SU-DHL-6 (cell line): Measurements from ENCODE around the gene LENG9.

Experiments
- H2AFZ ChIP-seq: fragments of 200-600 bp; sonication (generic); 2 replicates; pipeline ENCODE4 v1.6.1; 2014; ENCODE audit warnings: low read depth, mild to moderate bottlenecking, moderate library complexity, mixed read lengths, antibody characterized with exemption, low read length; ENCODE audit not compliant: severe bottlenecking
- H3F3A ChIP-seq: fragments of 200-600 bp; shearing (Covaris generic); 2 replicates; pipeline ENCODE4 v1.6.0; 2016; ENCODE audit warnings: antibody characterized with exemption, mild to moderate bottlenecking; ENCODE audit not compliant: insufficient read depth
- H3K27ac ChIP-seq: fragments of 200-600 bp; sonication (generic); 2 replicates; pipeline ENCODE4 v1.5.1; 2016; ENCODE audit warnings: low read depth, mild to moderate bottlenecking, low read length, moderate library complexity, mixed read lengths
- H3K27me3 ChIP-seq: fragments of 200-600 bp; sonication (generic), shearing (Covaris generic); 2 replicates; pipeline ENCODE4 v1.6.0; 2014; ENCODE audit warnings: mild to moderate bottlenecking, low read length
- H3K36me3 ChIP-seq: fragments of 200-600 bp; sonication (generic); 2 replicates; pipeline ENCODE4 v1.6.1; 2014; ENCODE audit warnings: mild to moderate bottlenecking, low read length, mixed read lengths
- H3K4me2 ChIP-seq: fragments of 300-600, 200-600 bp; shearing (Covaris generic), sonication (generic); 2 replicates; pipeline ENCODE4 v1.6.0; 2014; ENCODE audit warnings: low read length, low read depth, mild to moderate bottlenecking; ENCODE audit not compliant: poor library complexity, severe bottlenecking
- H3K4me3 ChIP-seq: fragments of 200-600 bp; sonication (generic); 2 replicates; pipeline ENCODE4 v1.5.1; 2014; ENCODE audit warnings: antibody characterized with exemption, low read length, mild to moderate bottlenecking, mixed read lengths; ENCODE audit not compliant: insufficient read depth, poor library complexity, severe bottlenecking
- H3K79me2 ChIP-seq: fragments of 200-600 bp; sonication (generic); 2 replicates; pipeline ENCODE4 v1.6.1; 2014; ENCODE audit warnings: mild to moderate bottlenecking, low read length, moderate library complexity; ENCODE audit not compliant: insufficient read depth
- H3K9ac ChIP-seq: fragments of 200-600 bp; sonication (generic); 2 replicates; pipeline ENCODE4 v1.7.0; 2014; ENCODE audit warnings: mild to moderate bottlenecking, low read length
- H3K9me2 ChIP-seq: fragments of 200-600 bp; sonication (generic); replicated peaks from 2 replicates; pipeline ENCODE4 v1.6.1; 2014; ENCODE audit warnings: low read length; ENCODE audit not compliant: insufficient read depth
- H3K9me3 ChIP-seq: fragments of 200-600 bp; sonication (generic); 2 replicates; pipeline ENCODE4 v1.6.1; 2014; ENCODE audit warnings: low read length, mixed read lengths; ENCODE audit not compliant: insufficient read depth
- H4K20me1 ChIP-seq: fragments of 200-600 bp; sonication (generic); 2 replicates; pipeline ENCODE4 v1.6.1; 2014; ENCODE audit warnings: low read depth, mild to moderate bottlenecking, antibody characterized with exemption, low read length, moderate library complexity, mixed read lengths
- CTCF ChIP-seq: fragments of 200-600 bp; sonication (generic); IDR thresholded peaks from one replicate; pipeline ENCODE4 v1.5.1; 2017; ENCODE audit warnings: antibody characterized with exemption, mild to moderate bottlenecking, low read length, moderate library complexity; ENCODE audit not compliant: insufficient read depth, poor library complexity, severe bottlenecking
- EZH2phosphoT487 ChIP-seq: fragments of 200-600 bp; sonication (generic), shearing (Covaris generic); conservative IDR thresholded peaks from 2 replicates; pipeline ENCODE4 v1.6.1; 2018; ENCODE audit warnings: mild to moderate bottlenecking, antibody characterized with exemption, low read length, moderate library complexity, mixed read lengths

LENG9 gene

GRCh38 chr19:54420383-54421168 is 43.0 kb downstream of the LENG9 start:
- H4K20me1 ChIP-seq = no peaks in the 10 kb centered on the region
- H3K4me2 ChIP-seq = no peak overlapping the region
- H2AFZ ChIP-seq = no peak overlapping the region
- H3K36me3 ChIP-seq = no peaks in the 10 kb centered on the region
- H3K9me2 ChIP-seq = no peaks in the 10 kb centered on the region
- no peaks in the 10 kb centered on the region for H3K79me2 ChIP-seq
- H3F3A ChIP-seq = no peaks in the 10 kb centered on the region
- TF ChIP-seq CTCF (no peak), EZH2phosphoT487 (no peak)
- no peaks in the 10 kb centered on the region for H3K9me3 ChIP-seq
- no peaks in the 10 kb centered on the region for H3K27me3 ChIP-seq
- no peak overlapping the region for H3K9ac ChIP-seq
- H3K4me3 ChIP-seq = no peak overlapping the region
- H3K27ac ChIP-seq = no peak overlapping the region

GRCh38 chr19:54420068-54420382 is 43.6 kb downstream of the LENG9 start:
- Histone ChIP-seq H4K20me1 (no peaks in the 10 kb centered on the region), H3K27ac (no peak overlapping the region), H3K9ac (no peak overlapping the region), H3K79me2 (no peaks in the 10 kb centered on the region), H3K27me3 (no peaks in the 10 kb centered on the region), H3F3A (no peaks in the 10 kb centered on the region), H3K4me2 (no peak overlapping the region), H3K9me2 (no peaks in the 10 kb centered on the region), H2AFZ (no peak overlapping the region), H3K36me3 (no peaks in the 10 kb centered on the region), H3K4me3 (no peak overlapping the region), H3K9me3 (no peaks in the 10 kb centered on the region)
- TF ChIP-seq CTCF (no peak), EZH2phosphoT487 (no peak)

GRCh38 chr19:54418930-54419800 is 44.4 kb downstream of the LENG9 start:
- no peaks in the 10 kb centered on the region for H3K36me3 ChIP-seq
- no peak overlapping the region for H3K4me2 ChIP-seq
- H3K79me2 ChIP-seq = no peaks in the 10 kb centered on the region
- no peaks in the 10 kb centered on the region for H3K9me2 ChIP-seq
- no peak for TF ChIP-seq CTCF
- TF ChIP-seq EZH2phosphoT487 = no peak
- no peaks in the 10 kb centered on the region for H3F3A ChIP-seq
- no peak overlapping the region for H3K27ac ChIP-seq
- no peaks in the 10 kb centered on the region for H4K20me1 ChIP-seq
- no peak overlapping the region for H2AFZ ChIP-seq
- no peak overlapping the region for H3K4me3 ChIP-seq
- H3K9me3 ChIP-seq = no peaks in the 10 kb centered on the region
- H3K9ac ChIP-seq = no peak overlapping the region
- no peaks in the 10 kb centered on the region for H3K27me3 ChIP-seq
